HG03108 (cell line): Measurements from ENCODE around the gene RTN4RL1.

Experiments
- ATAC-seq: cut with Tn5 transposase; IDR thresholded peaks from one replicate; pipeline ENCODE4 v1.9.1; 2021; ENCODE audit warnings: moderate library complexity; ENCODE audit not compliant: unreplicated experiment

RTN4RL1 gene

GRCh38 chr17:2048805-2049204 is 23.7 kb upstream of the RTN4RL1 start:
- ATAC-seq = no peak

- ATAC-seq = no peak
Measured at GRCh38 chr17:2047590-2047989, 22.5 kb upstream of the RTN4RL1 start.

- no peak for ATAC-seq
Measured at GRCh38 chr17:2044263-2044894, 19.2 kb upstream of the RTN4RL1 start.

GRCh38 chr17:2043785-2044184 is 18.7 kb upstream of the RTN4RL1 start:
- no peak for ATAC-seq

- no peak for ATAC-seq
Measured at GRCh38 chr17:2042933-2043332, 17.8 kb upstream of the RTN4RL1 start.

GRCh38 chr17:2042390-2042847 is 17.3 kb upstream of the RTN4RL1 start:
- ATAC-seq = no peak

GRCh38 chr17:2041561-2042389 is 16.6 kb upstream of the RTN4RL1 start, which contains the start of gene OVCA2:
OVCA2 (plus strand) TSS chr17:2042022; CDS start chr17:2042048, 26 bp downstream.
- ATAC-seq = peak; percentile 88

- ATAC-seq = no peak
Measured at GRCh38 chr17:2040942-2041560, 15.9 kb upstream of the RTN4RL1 start.

- no peak for ATAC-seq
Measured at GRCh38 chr17:2040219-2040827, 15.2 kb upstream of the RTN4RL1 start.

- no peak for ATAC-seq
Measured at GRCh38 chr17:2037155-2037554, 12.0 kb upstream of the RTN4RL1 start.

GRCh38 chr17:2035541-2036488 is 10.7 kb upstream of the RTN4RL1 start:
- no peak for ATAC-seq

GRCh38 chr17:2034806-2035540 is 9.8 kb upstream of the RTN4RL1 start:
- no peak for ATAC-seq

GRCh38 chr17:2034157-2034556 is 9.0 kb upstream of the RTN4RL1 start:
- no peak for ATAC-seq

GRCh38 chr17:2033153-2033552 is 8.0 kb upstream of the RTN4RL1 start:
- no peak for ATAC-seq

- no peak for ATAC-seq
Measured at GRCh38 chr17:2030779-2031163, 5.6 kb upstream of the RTN4RL1 start.

GRCh38 chr17:2029911-2030778 is 5.0 kb upstream of the RTN4RL1 start, which contains the start of gene DPH1:
DPH1 (plus strand) TSS chr17:2030153; CDS start chr17:2030170, 17 bp downstream.
- ATAC-seq = peak; percentile 71

GRCh38 chr17:2028737-2029136 is 3.6 kb upstream of the RTN4RL1 start:
- ATAC-seq = no peak

- ATAC-seq = no peak
Measured at GRCh38 chr17:2028234-2028614, 3.1 kb upstream of the RTN4RL1 start.
